Erythroblast (primary cell): ENCODE measurements around the gene NIPBL.
"Not testable (repeated sequence)": the region's sequence is repeated elsewhere in the genome, so short reads cannot be mapped to it uniquely, and the experiment has no call there.

Source experiments
- DNase-seq, 2 experiments: peaks; one replicate each; lab custom pipeline; 2025; lab: John Stamatoyannopoulos, UW
- GATA1 ChIP-seq: IDR thresholded peaks from 2 replicates; pipeline ENCODE4 v1.6.1; 2011; ENCODE audit warnings: low read depth, mild to moderate bottlenecking, control low read depth, low read length, moderate library complexity
- POLR2A ChIP-seq: IDR thresholded peaks from 2 replicates; pipeline ENCODE4 v1.6.1; 2011; ENCODE audit warnings: mild to moderate bottlenecking, low read length

Gene NIPBL

GRCh38 chr5:36885566-36886485 is 9.3 kb downstream of the NIPBL start:
- TF ChIP-seq GATA1 (no peak), POLR2A (no peak)
- DNase-seq: peak in 1 of 2 experiments; percentile 17

GRCh38 chr5:36886791-36887190 is 10.2 kb downstream of the NIPBL start:
- TF ChIP-seq POLR2A: no peak
- no peak for TF ChIP-seq GATA1
- no peak for DNase-seq

GRCh38 chr5:36887532-36887931 is 11.0 kb downstream of the NIPBL start:
- DNase-seq: peak in 1 of 2 experiments; percentile 12
- TF ChIP-seq GATA1 (no peak), POLR2A (no peak)

- TF ChIP-seq POLR2A (no peak), GATA1 (no peak)
- DNase-seq: no peak
Observed at GRCh38 chr5:36888303-36888702, 11.7 kb downstream of the NIPBL start.

GRCh38 chr5:36889264-36889663 is 12.7 kb downstream of the NIPBL start:
- TF ChIP-seq GATA1: no peak
- TF ChIP-seq POLR2A: no peak
- no peak for DNase-seq

- no peak for TF ChIP-seq GATA1
- TF ChIP-seq POLR2A: no peak
- DNase-seq: no peak
Observed at GRCh38 chr5:36891266-36891665, 14.7 kb downstream of the NIPBL start.

GRCh38 chr5:36892085-36892830 is 15.7 kb downstream of the NIPBL start:
- not testable (repeated sequence) for DNase-seq

GRCh38 chr5:36894954-36895353 is 18.4 kb downstream of the NIPBL start:
- TF ChIP-seq GATA1 (no peak), POLR2A (no peak)
- DNase-seq: no peak

- no peak for DNase-seq
- TF ChIP-seq POLR2A (no peak), GATA1 (no peak)
Observed at GRCh38 chr5:36896476-36896875, 19.9 kb downstream of the NIPBL start.

- no peak for TF ChIP-seq POLR2A
- TF ChIP-seq GATA1: no peak
- no peak for DNase-seq
Observed at GRCh38 chr5:36897616-36898015, 21.0 kb downstream of the NIPBL start.

GRCh38 chr5:36899860-36900259 is 23.3 kb downstream of the NIPBL start:
- TF ChIP-seq POLR2A: no peak
- no peak for TF ChIP-seq GATA1
- DNase-seq: no peak

- no peak for DNase-seq
- no peak for TF ChIP-seq GATA1
- no peak for TF ChIP-seq POLR2A
Observed at GRCh38 chr5:36900283-36900682, 23.7 kb downstream of the NIPBL start.

- not testable (repeated sequence) for DNase-seq
Observed at GRCh38 chr5:36901077-36901476, 24.5 kb downstream of the NIPBL start.

- DNase-seq: no peak
- TF ChIP-seq GATA1 (no peak), POLR2A (no peak)
Observed at GRCh38 chr5:36901856-36902255, 25.3 kb downstream of the NIPBL start.

- DNase-seq: no peak
- no peak for TF ChIP-seq GATA1
- no peak for TF ChIP-seq POLR2A
Observed at GRCh38 chr5:36902353-36902752, 25.8 kb downstream of the NIPBL start.
